ENCODE data around the gene ZNF280D. TPM values are rescaled to one million over a fixed set of nuclear protein-coding genes. Genes with fewer than 3 reads are reported as not detected.
"Not testable (repeated sequence)": the region's sequence is repeated elsewhere in the genome, so short reads cannot be mapped to it uniquely, and the experiment has no call there.

ZNF280D gene, protein sequence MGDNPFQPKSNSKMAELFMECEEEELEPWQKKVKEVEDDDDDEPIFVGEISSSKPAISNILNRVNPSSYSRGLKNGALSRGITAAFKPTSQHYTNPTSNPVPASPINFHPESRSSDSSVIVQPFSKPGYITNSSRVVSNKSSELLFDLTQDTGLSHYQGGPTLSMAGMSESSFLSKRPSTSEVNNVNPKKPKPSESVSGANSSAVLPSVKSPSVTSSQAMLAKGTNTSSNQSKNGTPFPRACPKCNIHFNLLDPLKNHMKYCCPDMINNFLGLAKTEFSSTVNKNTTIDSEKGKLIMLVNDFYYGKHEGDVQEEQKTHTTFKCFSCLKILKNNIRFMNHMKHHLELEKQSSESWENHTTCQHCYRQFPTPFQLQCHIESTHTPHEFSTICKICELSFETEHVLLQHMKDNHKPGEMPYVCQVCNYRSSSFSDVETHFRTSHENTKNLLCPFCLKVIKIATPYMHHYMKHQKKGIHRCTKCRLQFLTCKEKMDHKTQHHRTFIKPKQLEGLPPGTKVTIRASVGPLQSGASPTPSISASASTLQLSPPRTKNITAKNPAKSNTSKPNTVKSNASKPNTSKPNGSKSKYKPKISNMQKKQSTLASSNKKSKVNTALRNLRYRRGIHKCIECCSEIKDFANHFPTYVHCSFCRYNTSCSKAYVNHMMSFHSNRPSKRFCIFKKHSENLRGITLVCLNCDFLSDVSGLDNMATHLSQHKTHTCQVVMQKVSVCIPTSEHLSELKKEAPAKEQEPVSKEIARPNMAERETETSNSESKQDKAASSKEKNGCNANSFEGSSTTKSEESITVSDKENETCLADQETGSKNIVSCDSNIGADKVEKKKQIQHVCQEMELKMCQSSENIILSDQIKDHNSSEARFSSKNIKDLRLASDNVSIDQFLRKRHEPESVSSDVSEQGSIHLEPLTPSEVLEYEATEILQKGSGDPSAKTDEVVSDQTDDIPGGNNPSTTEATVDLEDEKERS
- total RNA-seq, result 10 to 100 TPM; 24.9 to 27.4 TPM

DNA sequence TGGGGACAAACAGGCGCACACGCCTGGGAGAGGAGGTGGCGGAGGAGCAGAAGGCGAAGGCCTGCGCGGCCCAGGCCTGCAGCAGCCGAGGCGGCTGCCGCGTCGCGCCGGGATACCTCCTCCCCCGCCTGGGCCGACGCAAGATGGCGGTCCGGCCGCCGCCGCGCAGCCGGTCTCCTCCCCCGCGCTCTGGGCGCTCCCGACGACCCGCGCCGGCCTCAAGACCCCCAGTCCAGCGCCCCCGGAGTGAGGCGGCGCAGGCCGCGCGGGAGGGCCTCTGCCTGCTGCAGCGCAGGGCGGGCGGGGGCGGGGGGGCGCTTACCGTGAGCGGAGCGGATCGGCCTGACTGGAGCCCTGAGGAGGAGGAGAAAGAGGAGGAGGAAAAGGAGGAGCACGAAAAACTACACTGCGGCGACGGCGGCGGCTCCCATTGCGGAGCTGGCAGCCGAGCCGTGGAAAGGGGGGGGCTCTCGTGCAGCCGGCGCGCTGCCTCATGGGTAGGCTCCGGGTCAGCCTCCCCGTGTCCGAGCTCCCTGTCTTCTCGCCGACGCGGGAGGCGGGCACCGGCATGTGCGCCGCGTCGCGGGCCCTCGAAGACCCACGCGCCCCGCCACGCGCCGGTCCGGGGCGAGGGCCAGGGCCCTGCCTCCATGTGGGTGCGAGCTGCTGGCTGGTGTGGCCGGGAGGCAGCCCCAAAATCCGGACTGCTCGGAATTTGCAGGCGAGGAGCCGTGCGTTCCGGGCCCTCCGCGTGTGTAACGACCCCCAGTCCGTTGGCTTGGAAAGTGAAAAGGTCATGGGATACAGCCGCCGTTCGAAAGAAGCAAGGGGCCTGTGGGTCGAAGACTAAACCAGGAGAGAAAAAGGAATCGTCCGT is at the start of gene ZNF280D:
Gene ZNF280D (minus strand): TSS at position 374 of the 877 bp plus-strand sequence. CDS start 26,400 bp downstream, outside the sequence.
- H3K36me3 ChIP-seq, result no peaks in the 10 kb centered on the region
- H3K27ac ChIP-seq, result peak within 1 kb of the TSS; percentile 94
- no peaks in the 10 kb centered on the region for H3K9me3 ChIP-seq
- peak; percentile 88 for DNase-seq
- peak within 1 kb of the TSS; percentile 61 for H3K4me3 ChIP-seq
- intact Hi-C loops (cut with DNase I), result no loop called here
- no peaks in the 10 kb centered on the region for H3K27me3 ChIP-seq
- peaks cover 4% of the 10 kb centered on the region for H3K4me1 ChIP-seq
- peak within 1 kb of the TSS; percentile 87 to 88 for H3K9ac ChIP-seq (ENCODE audit: low read depth in 2 of 2, low read length in 2 of 2)
- TF ChIP-seq, protein P1, sequence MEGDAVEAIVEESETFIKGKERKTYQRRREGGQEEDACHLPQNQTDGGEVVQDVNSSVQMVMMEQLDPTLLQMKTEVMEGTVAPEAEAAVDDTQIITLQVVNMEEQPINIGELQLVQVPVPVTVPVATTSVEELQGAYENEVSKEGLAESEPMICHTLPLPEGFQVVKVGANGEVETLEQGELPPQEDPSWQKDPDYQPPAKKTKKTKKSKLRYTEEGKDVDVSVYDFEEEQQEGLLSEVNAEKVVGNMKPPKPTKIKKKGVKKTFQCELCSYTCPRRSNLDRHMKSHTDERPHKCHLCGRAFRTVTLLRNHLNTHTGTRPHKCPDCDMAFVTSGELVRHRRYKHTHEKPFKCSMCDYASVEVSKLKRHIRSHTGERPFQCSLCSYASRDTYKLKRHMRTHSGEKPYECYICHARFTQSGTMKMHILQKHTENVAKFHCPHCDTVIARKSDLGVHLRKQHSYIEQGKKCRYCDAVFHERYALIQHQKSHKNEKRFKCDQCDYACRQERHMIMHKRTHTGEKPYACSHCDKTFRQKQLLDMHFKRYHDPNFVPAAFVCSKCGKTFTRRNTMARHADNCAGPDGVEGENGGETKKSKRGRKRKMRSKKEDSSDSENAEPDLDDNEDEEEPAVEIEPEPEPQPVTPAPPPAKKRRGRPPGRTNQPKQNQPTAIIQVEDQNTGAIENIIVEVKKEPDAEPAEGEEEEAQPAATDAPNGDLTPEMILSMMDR (IDR thresholded peaks at IDR 0.05), result no peak

DNA sequence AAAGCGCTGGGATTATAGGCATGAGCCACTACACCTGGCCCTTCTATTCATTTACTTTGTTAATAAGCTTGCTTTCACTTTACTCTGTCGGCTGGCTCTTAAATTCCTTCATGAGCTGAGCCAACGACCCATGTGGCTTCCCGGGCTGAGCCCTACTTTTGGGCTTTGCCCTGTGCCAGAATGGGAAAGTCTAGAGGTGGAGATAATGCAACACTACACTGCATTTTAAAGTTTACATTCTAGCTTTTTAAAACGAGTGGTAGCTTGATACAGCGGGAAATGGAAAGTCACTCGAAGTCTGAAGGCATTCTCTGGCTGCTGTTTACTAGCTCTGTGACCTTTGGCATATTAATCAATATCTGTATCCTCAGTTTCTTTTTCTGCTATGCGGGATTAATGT is 49.0 kb upstream of the ZNF280D start:
- no peaks in the 10 kb centered on the region for H3K27me3 ChIP-seq
- H3K4me3 ChIP-seq, result no peak overlapping the region
- no peaks in the 10 kb centered on the region for H3K36me3 ChIP-seq
- no peak overlapping the region for H3K9ac ChIP-seq (ENCODE audit: low read depth in 2 of 2, low read length in 2 of 2)
- intact Hi-C loops (cut with DNase I), result no loop called here
- no peak overlapping the region for H3K27ac ChIP-seq
- no peaks in the 10 kb centered on the region for H3K9me3 ChIP-seq
- H3K4me1 ChIP-seq, result no peaks in the 10 kb centered on the region
- DNase-seq, result no peak
- TF ChIP-seq, protein P1 (IDR thresholded peaks at IDR 0.05), result no peak

DNA sequence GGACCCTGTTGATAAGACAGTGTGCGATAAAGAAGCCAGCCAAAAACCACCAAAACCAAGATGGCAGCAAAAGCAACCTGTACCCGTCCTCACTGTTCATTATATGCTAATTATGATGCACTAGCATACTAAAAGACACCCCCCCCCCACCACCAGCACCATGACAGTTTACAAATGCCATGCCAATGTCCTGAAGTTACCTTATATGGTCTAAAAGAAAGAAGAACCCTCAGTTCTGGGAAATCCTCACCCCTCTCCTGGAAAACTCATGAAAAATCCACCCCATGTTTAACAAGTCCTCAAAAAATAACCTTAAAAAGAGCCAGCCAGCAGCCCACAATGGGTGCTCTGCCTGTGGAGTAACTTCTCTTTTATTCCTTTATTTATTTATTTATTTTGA is 48.4 kb upstream of the ZNF280D start:
- Histone ChIP-seq H3K4me3 (no peak overlapping the region), H3K4me1 (no peaks in the 10 kb centered on the region), H3K27me3 (no peaks in the 10 kb centered on the region), H3K27ac (no peak overlapping the region), H3K9ac (ENCODE audit: low read depth in 2 of 2, low read length in 2 of 2) (no peak overlapping the region), H3K9me3 (no peaks in the 10 kb centered on the region), H3K36me3 (no peaks in the 10 kb centered on the region)
- TF ChIP-seq, protein P1 (IDR thresholded peaks at IDR 0.05), result no peak
- DNase-seq, result no peak
- intact Hi-C loops (cut with DNase I), result no loop called here

DNA sequence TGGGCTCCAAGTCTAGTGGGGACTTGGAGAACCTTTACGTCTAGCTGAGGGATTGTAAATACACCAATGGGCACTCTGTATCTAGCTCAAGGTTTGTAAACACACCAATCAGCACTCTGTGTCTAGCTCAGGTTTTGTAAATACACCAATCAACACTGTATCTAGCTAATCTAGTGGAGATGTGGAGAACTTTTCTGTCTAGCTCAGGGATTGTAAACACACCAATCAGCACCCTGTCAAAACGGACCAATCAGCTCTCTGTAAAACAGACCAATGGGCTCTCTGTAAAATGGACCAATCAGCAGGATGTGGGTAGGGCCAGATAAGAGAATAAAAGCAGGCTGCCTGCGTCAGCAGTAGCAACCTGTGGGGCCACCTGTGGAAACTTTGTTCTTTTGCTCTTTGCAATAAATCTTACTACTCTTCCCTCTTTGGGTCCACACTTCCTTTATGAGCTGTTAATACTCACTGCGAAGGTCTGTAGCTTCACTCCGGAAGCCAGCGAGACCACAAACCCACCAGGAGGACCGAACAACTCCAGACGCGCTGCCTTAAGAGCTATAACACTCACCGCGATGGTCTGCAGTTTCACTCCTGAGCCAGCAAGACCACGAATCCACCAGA is 46.9 kb upstream of the ZNF280D start:
- H3K9ac ChIP-seq (ENCODE audit: low read depth in 2 of 2, low read length in 2 of 2); H3K9me3 ChIP-seq; H3K36me3 ChIP-seq; H3K27me3 ChIP-seq; intact Hi-C loops (cut with DNase I); H3K27ac ChIP-seq; DNase-seq; H3K4me3 ChIP-seq; H3K4me1 ChIP-seq: not testable (repeated sequence)

DNA sequence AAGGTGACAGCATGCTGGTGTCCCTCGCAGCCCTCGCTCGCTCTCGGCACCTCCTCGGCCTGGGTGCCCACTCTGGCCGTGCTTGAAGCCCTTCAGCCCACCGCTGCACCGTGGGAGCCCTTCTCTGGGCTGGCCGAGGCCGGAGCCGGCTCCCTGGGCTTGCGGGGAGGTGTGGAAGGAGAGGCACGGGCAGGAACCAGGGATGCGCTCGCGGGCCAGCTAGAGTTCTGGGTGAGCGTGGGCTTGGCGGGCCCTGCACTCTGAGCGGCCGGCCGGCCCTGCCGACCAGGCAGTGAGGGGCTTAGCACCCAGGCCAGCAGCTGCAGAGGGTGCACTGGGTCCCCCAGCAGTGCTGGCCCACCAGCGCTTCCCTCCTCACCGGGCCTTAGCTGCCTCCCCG is 46.1 kb upstream of the ZNF280D start:
- H3K9ac ChIP-seq (ENCODE audit: low read depth in 2 of 2, low read length in 2 of 2); H3K36me3 ChIP-seq; H3K4me1 ChIP-seq; DNase-seq; H3K4me3 ChIP-seq; H3K9me3 ChIP-seq; H3K27ac ChIP-seq; H3K27me3 ChIP-seq; intact Hi-C loops (cut with DNase I): not testable (repeated sequence)

All from colonic mucosa (tissue), 4 donors.